GOT3 (cell line): Measurements from ENCODE around the gene KASH5.
"Not testable (repeated sequence)": the region's sequence is repeated elsewhere in the genome, so short reads cannot be mapped to it uniquely, and the experiment has no call there.

Source experiments
- DNase-seq: peaks from one replicate; lab custom pipeline; 2025; ENCODE audit warnings: mixed read lengths; lab: John Stamatoyannopoulos, UW

Gene KASH5

GRCh38 chr19:49438261-49438660 is 50.2 kb downstream of the KASH5 start:
- no peak for DNase-seq

DNA sequence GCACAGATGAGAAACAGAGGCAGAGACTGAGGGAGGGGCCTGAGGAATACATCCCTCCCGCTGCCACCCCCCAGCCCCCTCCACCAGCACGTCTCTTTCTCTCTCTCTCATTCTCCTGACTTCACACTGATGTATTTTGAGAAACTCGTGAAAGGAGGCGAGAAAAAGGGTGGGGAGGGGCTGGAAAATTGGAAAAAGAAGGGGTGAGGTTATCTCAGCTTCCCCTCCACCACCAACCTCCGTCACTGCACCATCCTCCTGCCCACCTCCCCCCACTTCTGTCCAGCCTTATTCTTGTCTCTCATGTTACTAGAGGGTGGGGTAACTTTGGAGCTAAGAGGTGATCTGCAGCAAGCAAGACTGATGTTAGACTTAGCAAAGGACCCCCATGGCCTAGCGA is 51.8 kb downstream of the KASH5 start:
- no peak for DNase-seq

DNA sequence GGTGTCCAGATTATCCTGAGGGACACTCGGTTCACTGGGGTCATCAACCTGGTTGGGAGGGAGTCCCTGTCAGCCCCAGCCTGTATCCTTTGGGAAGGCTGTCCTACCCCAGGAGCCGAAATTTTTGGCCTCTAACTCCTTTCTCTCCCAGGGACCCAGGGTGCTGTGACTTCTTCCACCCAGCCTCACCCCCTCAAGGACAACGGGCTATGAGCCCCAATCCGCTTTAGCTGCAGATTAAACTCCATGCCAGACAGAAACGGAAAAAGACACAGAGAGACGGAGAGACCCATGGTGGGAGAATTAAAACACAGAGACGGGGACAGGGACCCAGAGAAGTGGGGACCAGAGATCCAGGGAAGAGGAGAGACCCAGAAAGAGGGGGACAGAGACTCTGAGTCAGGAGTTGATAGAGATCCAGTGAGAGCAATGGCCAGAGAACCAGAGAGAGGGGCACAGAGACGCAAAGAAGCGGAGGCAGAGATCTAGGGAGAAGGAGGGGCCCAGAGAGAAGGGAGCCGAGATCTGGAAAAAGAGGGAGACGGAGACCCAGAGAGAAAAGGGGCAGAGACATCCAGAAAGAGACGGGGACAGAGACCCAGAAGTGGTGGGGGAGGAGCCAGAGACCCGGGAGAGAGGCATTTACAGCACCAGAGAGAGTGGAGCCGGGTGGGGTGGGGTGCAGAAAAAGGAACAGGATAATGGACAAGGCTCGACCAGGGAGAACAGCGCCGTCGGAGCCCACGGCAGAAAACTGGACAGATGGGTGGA is 52.6 kb downstream of the KASH5 start:
- DNase-seq, result no peak

DNA sequence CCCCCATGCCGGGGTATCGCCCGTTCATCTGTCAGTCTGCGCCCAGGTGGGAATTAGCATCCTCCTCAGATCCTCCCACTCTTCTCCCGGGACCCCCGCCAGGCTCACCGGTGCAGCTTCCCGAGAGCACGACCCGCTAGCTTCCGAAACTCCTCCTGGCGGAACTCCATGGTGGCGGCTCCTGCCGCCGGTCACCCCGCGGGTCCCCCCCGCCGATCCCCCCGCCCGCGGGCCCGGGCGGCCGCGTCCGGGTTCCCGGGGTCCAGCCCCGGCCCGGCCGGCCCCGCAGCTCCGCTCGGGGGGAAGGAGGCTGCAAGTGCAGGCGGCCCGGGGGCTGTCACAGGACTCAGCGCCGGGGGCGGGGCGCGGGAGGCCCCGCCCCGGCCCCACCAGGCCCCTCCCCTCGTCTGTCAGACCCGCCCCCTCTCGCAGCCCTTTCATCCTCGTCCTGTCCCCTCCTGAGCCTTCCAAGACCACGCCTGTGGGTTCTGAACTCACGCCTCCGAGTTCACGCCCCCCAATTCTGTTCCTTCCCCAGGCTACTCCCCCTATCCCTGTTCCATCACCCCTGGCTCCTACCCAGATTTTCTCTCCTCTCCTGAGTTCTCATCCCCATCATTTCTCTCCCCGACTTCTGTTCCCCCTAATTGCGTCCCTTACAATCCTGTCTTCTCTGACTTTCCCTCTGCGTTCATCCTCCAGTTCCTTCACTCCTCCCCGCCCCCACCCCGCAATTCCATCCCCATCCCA is 53.3 kb downstream of the KASH5 start, which contains the start of gene SLC17A7:
Gene SLC17A7, minus strand, starts transcription at position 318 of the 750 bp plus-strand sequence. Its CDS starts 148 bp downstream, at position 170.
- no peak for DNase-seq

GRCh38 chr19:49441960-49442350 is 53.9 kb downstream of the KASH5 start:
- DNase-seq, result no peak

GRCh38 chr19:49442354-49442753 is 54.3 kb downstream of the KASH5 start:
- no peak for DNase-seq

DNA sequence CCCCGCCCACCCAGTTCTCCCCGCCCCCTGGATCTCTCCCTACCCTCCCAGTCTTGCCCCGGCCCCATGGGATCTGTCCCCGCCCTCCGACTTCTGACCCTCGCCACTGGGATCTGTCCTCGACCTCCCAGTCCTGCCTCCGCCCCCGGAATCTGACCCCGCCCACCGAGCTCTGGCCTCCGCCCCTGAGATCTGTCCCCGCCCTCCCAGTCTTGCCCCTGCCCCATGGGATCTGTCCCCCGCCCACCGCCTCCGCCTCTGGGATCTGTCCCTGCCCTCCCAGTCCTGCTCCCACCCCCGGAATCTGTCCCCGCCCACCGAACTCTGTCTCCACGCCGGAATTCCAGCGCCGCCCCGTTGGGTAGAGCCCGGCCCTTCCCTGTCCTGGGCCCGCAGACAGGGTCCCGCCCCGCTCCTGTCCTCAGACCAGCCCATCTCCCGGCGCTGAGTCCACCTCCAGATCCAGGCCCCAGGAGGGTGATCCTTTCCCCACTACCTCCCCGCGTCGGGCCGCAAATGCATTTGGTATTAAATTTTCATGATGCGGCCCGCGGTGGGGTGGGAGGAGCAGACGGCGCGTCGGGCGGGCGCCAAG is 54.8 kb downstream of the KASH5 start:
- DNase-seq, result peak; percentile 77

DNA sequence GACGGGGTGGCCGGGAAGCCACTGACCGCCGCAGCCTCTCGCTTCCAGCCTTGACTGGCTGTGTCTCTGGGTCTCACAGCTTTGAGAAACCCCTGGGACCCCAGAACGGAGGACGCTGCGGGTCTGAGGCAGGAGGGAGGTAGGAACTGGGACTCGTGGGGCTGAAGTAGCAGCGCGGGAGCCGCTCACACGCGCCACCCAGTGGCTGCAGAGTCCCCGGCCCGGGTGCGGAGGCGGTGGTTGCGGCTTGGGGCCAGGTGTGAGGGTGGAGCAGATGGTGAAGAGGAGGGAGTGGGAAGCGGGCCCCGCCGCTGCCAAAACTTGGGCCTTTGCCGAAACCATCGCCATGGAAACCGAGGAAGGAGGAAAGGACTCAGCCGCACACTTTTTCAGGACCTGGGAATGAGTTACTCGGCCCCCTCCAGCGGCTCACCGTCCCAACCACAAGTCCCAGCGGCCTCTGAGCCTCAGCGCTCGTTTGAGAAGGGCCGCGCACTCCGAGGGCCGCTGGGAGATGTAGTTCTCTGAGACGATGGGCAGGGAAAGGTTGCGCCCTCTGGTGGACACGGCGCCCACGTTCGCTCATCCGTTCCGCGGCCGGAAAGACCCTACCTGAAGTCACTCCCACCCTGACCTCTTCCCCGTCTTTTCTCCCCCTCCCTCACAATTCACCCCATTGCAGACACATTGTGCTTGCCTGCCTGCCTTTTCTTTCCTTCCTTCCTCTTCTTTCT is 55.5 kb downstream of the KASH5 start:
- DNase-seq, result peak; percentile 86

DNA sequence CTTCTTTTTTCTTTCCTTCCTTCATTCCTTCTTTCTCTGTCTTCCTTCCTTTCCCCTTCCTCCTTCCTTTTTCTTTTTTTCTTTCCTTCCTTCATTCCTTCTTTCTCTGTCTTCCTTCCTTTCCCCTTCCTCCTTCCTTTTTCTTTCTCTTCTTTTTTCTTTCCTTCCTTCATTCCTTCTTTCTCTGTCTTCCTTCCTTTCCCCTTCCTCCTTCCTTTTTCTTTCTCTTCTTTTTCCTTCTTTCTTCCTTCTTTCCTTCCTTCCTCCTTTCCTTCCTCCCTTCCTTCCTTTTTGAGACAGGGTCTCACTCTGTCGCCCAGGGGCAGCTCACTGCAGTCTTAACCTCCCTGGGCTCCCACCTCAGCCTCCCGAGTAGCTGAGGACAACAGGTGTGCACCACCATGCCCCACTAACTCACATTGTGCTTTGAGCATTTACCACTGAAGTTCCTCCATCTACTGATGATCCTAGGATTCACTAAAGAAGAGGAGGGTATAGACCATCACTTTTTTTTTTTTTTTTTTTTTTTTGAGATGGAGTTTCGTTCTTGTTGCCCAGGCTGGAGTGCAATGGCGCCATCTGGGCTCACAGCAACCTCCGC is 56.2 kb downstream of the KASH5 start:
- not testable (repeated sequence) for DNase-seq

DNA sequence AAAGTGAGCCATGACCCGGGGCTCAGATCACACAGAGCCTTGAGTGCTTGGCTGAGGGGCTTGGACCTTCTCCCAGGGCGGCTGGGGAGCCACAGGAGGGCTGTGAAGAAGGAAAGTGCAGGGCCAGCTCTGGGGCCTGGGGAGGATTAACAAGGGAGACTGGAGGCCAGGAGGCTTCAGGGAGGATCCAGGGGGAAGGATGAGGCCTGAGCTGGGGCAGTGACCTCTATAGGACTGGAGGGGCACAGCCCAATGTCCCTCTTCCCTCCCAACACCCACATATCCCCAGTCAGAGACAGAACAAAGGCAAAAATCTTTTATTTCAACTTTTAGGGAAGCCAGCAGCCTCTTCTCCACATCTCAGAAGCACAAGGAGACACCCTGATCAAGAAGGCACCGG is 57.9 kb downstream of the KASH5 start:
- DNase-seq, result no peak

DNA sequence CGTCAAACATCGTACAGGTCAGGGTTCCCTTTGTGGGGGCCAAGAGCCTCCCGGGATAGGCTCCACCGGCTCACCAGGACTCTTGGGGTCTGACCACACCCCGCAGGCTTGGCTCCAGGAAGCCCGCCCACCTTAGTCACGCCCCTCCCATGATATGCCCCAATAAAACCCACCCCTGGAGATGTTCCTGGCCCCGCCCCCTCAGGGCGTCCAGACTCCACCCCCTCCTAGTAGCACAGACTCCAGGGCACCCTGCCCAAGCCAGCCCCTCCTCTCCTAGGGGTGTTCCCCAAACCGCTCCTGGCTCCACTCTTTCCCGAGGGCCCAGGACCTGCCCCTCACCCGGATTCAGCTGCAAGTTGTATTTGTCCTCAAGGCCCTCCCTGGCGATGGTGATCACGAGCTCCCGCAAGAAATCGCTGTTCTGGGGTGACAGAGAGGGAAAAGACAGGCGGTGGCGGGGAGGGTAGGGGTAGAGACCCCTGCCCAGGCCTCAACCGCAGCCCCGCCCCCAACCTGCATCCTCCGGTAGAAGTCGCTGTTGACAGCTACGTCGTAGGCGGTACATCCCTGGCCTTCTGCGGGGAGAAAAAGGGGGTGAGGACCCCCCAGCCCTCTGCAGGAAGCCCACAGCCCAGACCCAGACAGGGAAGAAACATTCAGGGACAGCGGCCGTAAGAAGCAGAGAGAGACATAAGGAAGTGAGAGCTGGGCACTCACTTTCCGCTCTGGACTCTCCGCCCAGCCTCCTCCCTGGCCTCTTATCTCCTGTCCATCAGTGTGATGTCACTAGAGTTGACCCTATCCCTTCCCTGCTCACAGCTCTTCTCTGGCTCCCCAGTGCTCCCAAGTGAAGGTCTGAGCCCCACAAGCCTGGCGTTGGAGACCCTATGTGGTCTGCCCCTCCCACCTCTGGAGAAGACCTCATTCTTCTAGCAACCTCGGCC is 59.7 kb downstream of the KASH5 start:
- DNase-seq, result no peak

GRCh38 chr19:49448432-49448786 is 60.4 kb downstream of the KASH5 start:
- no peak for DNase-seq

DNA sequence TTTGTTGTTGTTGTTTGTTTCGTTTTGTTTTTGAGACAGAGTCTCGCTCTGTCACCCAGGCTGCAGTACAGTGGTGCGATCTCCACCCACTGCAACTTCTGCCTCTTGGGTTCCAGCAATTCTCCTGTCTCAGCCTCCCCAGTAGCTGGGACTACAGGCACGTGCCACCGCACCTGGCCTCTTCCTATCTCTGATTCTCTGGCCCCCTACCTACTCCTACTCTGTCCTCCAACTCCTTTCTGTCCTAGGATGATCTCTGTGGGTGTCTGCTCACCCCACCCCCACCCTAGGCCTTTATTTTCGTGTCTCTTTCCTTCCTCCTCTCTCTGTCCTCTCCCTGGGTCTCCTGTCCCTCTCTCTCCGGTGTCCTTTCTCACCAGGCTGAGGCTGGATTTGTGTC is 62.4 kb downstream of the KASH5 start:
- DNase-seq, result no peak

DNA sequence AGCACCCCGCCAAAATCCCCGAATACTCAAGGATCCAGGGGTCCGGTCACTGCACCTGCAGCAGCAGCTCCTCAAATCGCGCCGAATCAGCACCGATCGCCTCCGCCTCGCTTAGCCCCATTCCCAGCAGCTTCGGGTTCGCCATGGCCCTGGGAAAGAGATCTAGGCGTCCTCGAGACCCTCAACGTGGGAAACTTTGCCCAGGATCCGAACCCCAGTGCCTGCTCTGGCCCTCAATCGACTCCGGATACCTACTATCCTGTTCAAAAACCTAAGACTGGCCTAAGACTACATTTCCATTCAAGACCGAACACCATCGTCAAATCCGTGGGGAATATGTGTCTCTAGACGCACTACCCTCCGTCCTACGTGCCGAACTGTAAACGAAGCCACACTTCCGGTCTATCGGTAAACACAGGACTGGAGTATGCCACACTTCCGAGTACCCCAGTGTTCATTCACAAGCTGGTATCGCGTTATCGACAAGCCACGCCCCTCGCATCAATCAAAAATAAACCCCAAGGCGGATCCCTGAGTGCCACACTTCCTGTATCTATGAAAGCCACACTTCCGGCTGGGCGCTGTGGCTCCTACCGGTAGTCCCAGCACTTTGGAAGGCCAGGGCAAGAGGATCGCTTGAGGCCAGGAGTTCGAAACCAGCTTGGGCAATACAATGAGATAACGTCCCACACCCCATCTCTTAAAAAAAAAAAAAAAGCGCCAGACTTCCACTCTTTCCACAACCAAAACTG is 63.6 kb downstream of the KASH5 start, which contains the start of gene PIH1D1:
Gene PIH1D1, minus strand, starts transcription at position 385 of the 752 bp plus-strand sequence. Its CDS starts 240 bp downstream, at position 145.
- DNase-seq, result peak; percentile 87

DNA sequence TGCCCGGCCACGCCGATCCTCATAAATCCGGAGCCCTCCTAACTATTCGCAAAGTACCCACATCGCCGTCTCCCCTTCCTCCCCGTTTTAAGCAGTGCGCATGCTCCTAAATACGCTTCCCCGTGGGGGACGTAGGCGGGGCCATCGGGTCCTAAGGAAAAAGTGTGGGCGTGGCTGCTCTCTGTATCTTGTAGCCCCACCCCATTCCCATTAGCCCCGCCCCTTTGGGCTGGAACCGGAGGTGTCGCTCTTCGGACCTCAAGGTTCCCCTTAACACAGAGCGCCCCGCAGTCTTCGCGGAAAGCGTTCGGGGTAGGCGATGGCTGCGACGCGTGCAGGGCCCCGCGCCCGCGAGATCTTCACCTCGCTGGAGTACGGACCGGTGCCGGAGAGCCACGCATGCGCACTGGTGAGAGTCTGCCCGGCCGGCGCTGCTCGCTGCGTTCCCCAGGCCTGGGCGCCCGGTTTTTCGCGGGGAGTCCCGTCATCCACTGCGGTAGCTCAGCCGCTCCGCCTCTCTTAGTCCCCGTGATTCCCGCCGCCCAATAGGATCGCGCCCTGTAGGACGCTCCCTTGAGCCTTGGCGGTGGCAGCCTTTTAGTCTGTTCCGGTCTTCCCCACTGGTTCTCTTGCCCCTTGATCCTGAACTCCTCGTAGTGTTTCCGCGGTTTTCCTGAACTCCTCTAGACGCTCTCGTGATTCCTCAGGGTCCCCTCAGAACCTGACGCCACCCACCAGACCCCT is 65.1 kb downstream of the KASH5 start, which contains the start of gene ALDH16A1:
Gene ALDH16A1, plus strand, starts transcription at position 213 of the 744 bp plus-strand sequence. Its CDS starts 107 bp downstream, at position 320.
- DNase-seq, result peak; percentile 95

DNA sequence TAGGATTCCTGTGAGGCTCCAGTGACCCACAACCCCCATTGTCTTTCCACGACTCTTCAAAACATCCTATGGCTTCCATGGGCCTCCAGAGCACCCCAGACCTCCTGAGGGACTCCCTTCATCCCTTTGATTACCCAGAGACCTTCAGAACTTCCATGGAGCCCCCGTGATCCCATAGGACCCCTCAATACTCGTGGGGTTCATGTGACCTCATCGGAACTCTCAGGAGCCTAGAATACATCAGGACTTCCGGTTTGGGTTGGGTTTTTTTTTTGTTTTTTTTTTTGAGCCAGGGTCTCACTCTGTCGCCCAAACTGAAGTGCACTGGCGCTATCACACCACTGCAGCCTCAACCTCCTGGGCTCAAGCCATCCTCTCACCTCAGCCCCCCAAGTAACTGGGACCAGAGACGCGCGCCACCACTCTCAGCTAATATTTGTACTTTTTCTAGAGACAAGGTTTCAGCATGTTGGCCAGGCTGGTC is 65.8 kb downstream of the KASH5 start:
- DNase-seq, result no peak

- DNase-seq, result no peak
Measured at GRCh38 chr19:49455773-49456172, 67.7 kb downstream of the KASH5 start.

DNA sequence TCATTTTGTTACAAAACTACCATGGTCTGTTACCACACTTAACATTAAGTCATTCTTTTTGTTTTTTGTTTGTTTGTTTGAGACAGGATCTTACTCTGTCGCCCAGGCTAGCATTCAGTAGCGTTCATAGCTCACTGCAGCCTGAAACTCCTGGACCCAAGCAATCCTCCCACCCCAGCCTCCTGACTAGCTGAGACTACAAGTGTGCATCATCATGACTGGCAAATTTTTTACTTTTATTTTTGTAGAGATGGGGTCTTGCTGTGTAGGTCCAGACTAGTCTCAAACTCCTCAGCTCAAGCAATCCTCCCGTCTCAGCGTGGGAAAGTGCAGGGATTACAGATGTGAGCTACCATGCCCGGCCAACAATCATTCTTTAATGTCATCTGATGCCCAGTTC is 68.3 kb downstream of the KASH5 start:
- no peak for DNase-seq

GRCh38 chr19:49458567-49458903 is 70.5 kb downstream of the KASH5 start:
- DNase-seq, result no peak
